HG03520 (cell line): ENCODE data around the gene PFN2.
"Not testable (repeated sequence)": the region's sequence is repeated elsewhere in the genome, so short reads cannot be mapped to it uniquely, and the experiment has no call there.

Experiments
- ATAC-seq: cut with Tn5 transposase; IDR thresholded peaks from one replicate; pipeline ENCODE4 v1.9.1; 2021; ENCODE audit warnings: mild to moderate bottlenecking, moderate library complexity; ENCODE audit not compliant: unreplicated experiment

The PFN2 gene

DNA sequence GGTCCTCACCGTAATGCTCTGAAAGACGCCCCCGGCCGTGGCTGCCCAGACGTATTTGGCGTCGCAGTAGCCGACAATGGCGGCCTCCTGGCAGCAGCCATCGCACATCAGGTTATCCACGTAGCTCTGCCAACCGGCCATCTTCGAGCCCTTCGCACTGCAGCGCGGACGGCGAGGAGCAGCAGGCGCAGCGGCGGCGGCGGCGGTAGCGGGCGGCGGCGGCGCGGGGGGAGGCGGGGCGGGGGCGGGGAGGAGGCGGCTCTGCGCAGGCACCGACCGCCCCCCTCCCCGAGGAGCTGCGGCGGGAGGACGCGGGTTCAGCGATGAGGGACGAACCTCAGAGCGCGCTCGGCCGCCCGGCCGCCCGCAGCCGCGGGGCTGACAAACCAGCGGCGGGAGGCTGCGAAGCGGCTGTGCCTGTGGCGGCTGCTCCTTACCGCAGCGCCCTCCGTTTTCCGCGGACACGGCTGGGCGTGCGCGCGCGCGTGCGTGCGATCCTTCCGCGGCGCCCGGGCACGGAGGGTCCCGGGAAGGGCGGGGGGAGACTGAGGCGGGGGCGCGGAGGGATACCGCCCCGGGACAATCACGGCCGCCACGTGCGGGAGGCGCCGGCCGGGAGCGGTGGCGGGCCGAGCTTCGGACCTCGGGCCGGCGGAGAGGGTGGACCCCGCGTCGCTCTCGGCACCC, at the start of gene PFN2:
TSS of gene PFN2 (minus strand) at position 180 of the 687 bp plus-strand sequence. CDS start at position 141, 39 bp downstream.
- ATAC-seq = peak; percentile 33

DNA sequence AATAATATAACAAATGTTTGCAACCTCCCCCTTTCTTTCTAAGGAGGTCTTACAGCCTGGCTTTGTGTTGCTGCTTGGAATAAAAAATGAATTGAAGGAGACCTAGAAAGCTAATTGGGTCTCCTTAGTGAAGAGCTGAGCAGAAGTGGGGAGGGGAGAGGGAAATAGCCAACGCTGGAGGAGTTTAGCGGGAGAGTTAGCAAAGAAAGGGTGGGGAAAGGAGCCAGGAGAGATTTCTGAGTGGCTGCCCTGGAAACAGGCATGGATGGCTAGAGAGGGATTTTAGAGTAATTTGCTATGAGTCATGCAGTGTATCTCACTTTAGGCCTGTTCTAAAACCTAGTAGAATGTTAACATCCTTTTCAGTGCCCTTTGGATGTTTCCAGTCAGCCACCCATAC, 45.2 kb upstream of the PFN2 start:
- ATAC-seq = no peak

GRCh38 chr3:150014782-150015181, 44.1 kb upstream of the PFN2 start:
- ATAC-seq = no peak

GRCh38 chr3:150013801-150014200, 43.1 kb upstream of the PFN2 start:
- no peak for ATAC-seq

- no peak for ATAC-seq
Measured at GRCh38 chr3:150006794-150007193, 36.1 kb upstream of the PFN2 start.

- no peak for ATAC-seq
Measured at GRCh38 chr3:150005243-150006112, 34.8 kb upstream of the PFN2 start.

DNA sequence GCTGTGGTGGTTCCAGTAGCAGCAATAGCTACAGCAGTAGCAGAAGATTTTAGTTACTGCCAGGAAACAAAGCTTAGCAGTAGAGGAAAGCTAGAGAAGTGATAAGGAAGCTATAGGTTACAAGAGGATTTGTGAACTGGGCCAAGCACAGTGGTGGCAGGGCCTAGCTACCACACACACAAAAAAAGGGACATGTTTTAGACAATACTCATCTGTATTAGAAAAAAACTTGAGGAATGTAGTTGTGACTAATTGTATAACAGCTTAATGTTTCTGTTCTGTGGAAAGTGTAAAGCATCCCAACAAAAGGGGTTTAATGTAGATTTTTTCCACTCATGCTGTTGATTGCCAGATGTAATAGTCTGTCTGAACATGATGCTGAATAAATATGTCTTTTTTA, 29.9 kb upstream of the PFN2 start:
- no peak for ATAC-seq

GRCh38 chr3:149999421-149999820, 28.7 kb upstream of the PFN2 start:
- ATAC-seq = no peak

DNA sequence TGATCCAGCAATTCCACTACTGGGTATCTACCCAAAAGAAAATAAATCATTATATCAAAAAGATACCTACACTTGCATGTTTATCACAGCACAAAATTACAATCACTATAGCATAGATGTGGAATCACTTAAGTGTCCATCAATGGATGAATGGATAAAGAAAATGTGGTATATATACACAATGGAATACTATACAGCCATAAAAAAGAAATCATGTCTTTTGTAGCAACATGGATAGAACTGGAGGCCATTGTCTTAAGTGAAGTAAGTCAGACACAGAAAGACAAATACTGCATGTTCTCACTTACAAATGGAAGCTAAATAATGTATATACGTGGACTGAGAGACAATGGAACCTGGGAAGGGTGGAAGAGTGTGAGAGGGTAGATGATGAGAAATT, 28.3 kb upstream of the PFN2 start:
- no peak for ATAC-seq

DNA sequence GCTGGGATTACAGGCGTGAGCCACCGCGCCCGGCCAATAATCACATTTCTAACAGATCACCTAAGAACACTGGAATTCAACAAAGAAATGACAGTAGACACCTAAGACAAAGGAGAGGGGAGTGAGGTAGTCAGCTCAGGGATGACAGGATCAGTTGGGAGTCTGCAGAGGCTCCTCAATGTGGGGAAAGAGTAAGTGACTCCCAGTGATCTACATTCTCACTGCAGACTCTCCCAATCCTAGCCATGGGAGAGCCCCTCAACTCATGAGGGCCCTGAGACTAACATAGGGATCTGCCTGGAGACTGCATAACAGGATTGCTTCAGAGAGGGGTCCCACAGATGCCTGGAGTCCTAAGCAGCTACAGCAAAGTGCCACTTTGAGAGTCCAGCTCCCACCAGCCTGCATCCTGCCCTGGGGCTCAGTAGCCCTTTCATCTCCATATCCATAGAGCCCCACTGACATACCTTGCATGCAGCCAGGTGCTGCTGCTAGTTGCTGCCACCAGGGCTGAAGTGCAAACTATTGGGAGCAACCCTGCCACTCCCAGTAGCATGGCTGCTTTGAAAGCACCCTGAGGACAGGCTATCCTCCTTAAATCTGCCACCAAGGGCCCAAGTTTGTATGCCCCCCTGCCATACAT, 21.8 kb upstream of the PFN2 start:
- no peak for ATAC-seq

GRCh38 chr3:149990423-149990948, 19.8 kb upstream of the PFN2 start:
- no peak for ATAC-seq

DNA sequence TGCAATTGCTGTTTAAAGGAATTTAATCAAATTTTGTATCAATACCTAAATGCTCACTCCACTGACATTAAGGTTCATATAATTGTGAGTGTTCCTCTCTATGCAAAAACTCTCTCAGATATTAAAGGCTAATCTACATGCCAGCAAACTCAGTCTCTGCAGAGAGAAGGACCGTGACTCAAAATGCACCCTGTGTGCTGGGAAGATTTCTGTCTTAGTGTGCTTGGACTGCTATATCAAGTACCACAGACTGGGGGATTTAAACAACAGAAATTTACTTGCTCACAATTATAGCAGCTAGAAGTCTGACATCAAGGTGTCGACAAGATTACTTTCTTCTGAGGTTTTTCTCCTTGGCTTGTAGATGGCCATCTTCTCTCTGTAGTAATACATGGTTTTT, 18.6 kb upstream of the PFN2 start:
- ATAC-seq = no peak

GRCh38 chr3:149983628-149984027, 12.9 kb upstream of the PFN2 start:
- ATAC-seq = no peak

DNA sequence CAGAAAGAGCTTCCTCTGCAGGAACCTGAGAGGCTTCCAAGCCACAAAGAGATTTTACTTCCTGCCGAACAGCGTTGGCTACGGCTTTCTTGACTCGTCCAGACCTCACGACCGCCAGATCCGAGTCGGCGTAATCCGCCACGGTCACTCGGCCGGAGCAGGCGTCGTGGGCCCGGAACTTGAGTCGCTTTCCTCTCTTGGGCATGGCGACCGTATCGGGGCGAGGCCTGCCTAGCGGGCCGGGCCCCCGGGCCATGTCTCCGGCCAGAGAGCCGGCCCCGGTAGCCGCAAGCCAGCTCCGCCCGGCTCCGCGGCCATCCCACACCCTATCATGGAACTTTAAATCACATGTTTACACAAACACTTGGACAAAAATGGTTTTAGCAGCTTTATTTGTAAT, 12.4 kb upstream of the PFN2 start:
- not testable (repeated sequence) for ATAC-seq

DNA sequence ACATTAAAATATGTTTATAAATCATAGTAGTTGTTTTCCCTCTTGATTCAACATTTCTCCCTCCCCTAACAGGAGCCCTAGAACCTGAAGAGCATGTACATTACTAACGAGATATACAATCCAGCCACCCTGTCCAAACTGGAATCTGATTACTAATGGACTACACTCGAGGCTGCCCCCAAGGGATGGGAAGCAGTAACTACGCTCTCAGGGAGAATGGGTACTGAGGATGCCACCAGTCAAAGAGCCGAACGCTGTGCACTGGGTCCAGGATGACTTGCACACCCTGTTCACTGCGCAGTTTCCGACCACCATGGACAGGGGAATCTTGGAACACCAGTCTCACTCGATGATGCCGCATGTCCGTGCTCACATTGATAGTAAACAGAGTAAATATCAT, 11.3 kb upstream of the PFN2 start:
- not testable (repeated sequence) for ATAC-seq

DNA sequence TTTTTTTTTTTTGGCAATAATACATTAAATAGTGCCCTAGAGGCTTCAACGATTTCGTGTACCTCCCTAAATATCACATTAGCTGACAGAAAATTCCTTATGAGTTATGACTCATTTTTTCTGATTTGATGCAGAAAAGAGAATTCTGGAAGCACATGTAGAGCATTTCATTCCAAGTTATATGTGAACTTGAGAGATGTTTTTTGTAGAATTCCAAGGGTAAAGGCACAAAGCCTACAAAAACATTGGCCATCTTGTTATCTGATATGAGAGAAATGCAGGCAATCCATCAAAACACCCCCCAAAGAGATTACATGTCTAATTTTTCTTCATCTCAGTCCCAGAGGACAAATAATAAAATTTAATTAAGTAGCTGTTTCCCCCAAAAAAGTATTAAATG, 6.7 kb upstream of the PFN2 start:
- no peak for ATAC-seq

DNA sequence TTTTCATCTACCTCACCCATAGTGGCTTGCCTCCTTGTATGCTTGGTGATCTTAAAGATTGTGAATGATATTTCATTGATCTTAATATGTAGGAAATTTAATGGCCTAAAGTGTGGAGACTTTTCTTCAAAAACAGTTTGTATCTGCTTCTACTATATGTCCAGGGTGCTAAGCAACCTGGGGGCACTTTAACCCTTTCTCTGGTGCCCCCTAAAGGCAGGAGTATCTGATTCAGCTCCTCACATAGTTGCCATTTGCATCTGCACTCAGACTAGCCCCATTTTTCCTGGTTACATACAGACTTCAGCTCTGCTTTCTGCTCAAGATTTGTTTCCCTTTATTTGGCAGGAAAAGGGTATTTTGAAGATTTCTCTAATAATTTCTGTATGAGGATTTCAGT, 5.2 kb upstream of the PFN2 start:
- ATAC-seq = no peak

- peak; percentile 17 for ATAC-seq
Measured at GRCh38 chr3:149971403-149972075, 844 bp upstream of the PFN2 start.

- peak; percentile 62 for ATAC-seq
Measured at GRCh38 chr3:149969940-149970715, 567 bp downstream of the PFN2 start.
